Mammary epithelial cell (primary cell): ENCODE measurements around the gene TP63.

Source experiments
- CTCF ChIP-seq, 2 donors: IDR thresholded peaks in 1 of 2; conservative IDR thresholded peaks in 1 of 2; 2 replicates each; pipeline ENCODE4 v1.5.1; 2011 to 2012; ENCODE audit warnings: inconsistent platforms in 2 of 2, low read length in 2 of 2, mild to moderate bottlenecking in 2 of 2, control low read depth in 1 of 2, low read depth in 1 of 2; ENCODE audit not compliant: insufficient read depth in 1 of 2; ENCODE audit errors: extremely low read depth in 1 of 2
- EZH2 ChIP-seq: IDR thresholded peaks from 2 replicates; pipeline ENCODE4 v1.6.1; 2012; ENCODE audit warnings: low read length, inconsistent platforms, borderline replicate concordance

GRCh38 chr3:189582179-189582578 lies 49.0 kb upstream of the TP63 start:
- TF ChIP-seq CTCF (conservative IDR thresholded peaks at IDR 0.05 in 1 of 2, IDR thresholded peaks at IDR 0.05 in 1 of 2; ENCODE audit: extremely low read depth in 1 of 2, insufficient read depth in 1 of 2, low read depth in 1 of 2, low read length in 2 of 2) (no peak), EZH2 (no peak)
